GM23338 (cell line): ENCODE data around the gene SCPEP1. TPM values are rescaled to one million over a fixed set of nuclear protein-coding genes. Genes with fewer than 3 reads are reported as not detected.
"Not testable (repeated sequence)": the region's sequence is repeated elsewhere in the genome, so short reads cannot be mapped to it uniquely, and the experiment has no call there.

Experiments used
- ATAC-seq: fragments of 200-7000 bp; cut with Tn5 transposase; 3 replicates; pipeline ENCODE4 v1.9.1; 2020
- DNase-seq: peaks from one replicate; pipeline ENCODE4 v3.0.0-alpha.2; 2015; ENCODE audit warnings: low spot score
- H2AFZ ChIP-seq: fragments of 200-600 bp; sonication (generic); 2 replicates; pipeline ENCODE4 v1.8.0; 2016; ENCODE audit warnings: antibody characterized with exemption, mild to moderate bottlenecking, moderate library complexity
- H3F3A ChIP-seq: fragments of 200-600 bp; sonication (generic); replicated peaks from 2 replicates; pipeline ENCODE4 v1.8.0; 2017; ENCODE audit warnings: antibody characterized with exemption, mixed run types, low read depth
- H3K27ac ChIP-seq: fragments of 200-600 bp; sonication (generic); 2 replicates; pipeline ENCODE4 v1.6.1; 2016; ENCODE audit warnings: low read depth
- H3K27me3 ChIP-seq: fragments of 200-600 bp; sonication (generic); 2 replicates; pipeline ENCODE4 v1.8.0; 2016; ENCODE audit warnings: mild to moderate bottlenecking, mixed run types, moderate library complexity; ENCODE audit not compliant: insufficient read depth
- H3K36me3 ChIP-seq: fragments of 200-600 bp; sonication (generic); 2 replicates; pipeline ENCODE4 v1.8.0; 2016; ENCODE audit warnings: mild to moderate bottlenecking; ENCODE audit not compliant: insufficient read depth
- H3K4me1 ChIP-seq: fragments of 200-600 bp; sonication (generic); 2 replicates; pipeline ENCODE4 v1.8.0; 2016; ENCODE audit warnings: mild to moderate bottlenecking, moderate library complexity; ENCODE audit not compliant: insufficient read depth
- H3K4me2 ChIP-seq: fragments of 200-600 bp; sonication (generic); 2 replicates; pipeline ENCODE4 v1.7.1; 2017; ENCODE audit warnings: mixed run types
- H3K4me3 ChIP-seq: fragments of 200-600 bp; sonication (generic); 2 replicates; pipeline ENCODE4 v1.6.1; 2016; ENCODE audit warnings: mixed run types
- H3K79me2 ChIP-seq: fragments of 200-600 bp; sonication (generic); replicated peaks from 2 replicates; pipeline ENCODE4 v1.8.0; 2017; ENCODE audit warnings: mild to moderate bottlenecking; ENCODE audit not compliant: insufficient read depth
- H3K9me2 ChIP-seq: fragments of 200-600 bp; sonication (generic); 2 replicates; pipeline ENCODE4 v1.8.0; 2017; ENCODE audit not compliant: insufficient read depth
- H4K20me1 ChIP-seq: fragments of 200-600 bp; sonication (generic); replicated peaks from 2 replicates; pipeline ENCODE4 v1.8.0; 2017; ENCODE audit warnings: mild to moderate bottlenecking; ENCODE audit not compliant: insufficient read depth
- H3K27ac Mint-ChIP-seq: 2 replicates; pipeline ENCODE4 v1.8.0; 2020; ENCODE audit warnings: inconsistent platforms, mild to moderate bottlenecking, moderate library complexity, mixed read lengths
- H3K27me3 Mint-ChIP-seq: 3 replicates; pipeline ENCODE4 v1.8.0; 2022; ENCODE audit warnings: low read depth, mild to moderate bottlenecking, moderate library complexity, mixed read lengths, inconsistent platforms; ENCODE audit not compliant: insufficient read depth, poor library complexity
- H3K36me3 Mint-ChIP-seq: 3 replicates; pipeline ENCODE4 v1.8.0; 2021; ENCODE audit warnings: low read depth, mild to moderate bottlenecking, inconsistent platforms, moderate library complexity, mixed read lengths
- H3K4me1 Mint-ChIP-seq: 3 replicates; pipeline ENCODE4 v1.8.0; 2020; ENCODE audit warnings: mild to moderate bottlenecking, inconsistent platforms, mixed read lengths
- H3K4me3 Mint-ChIP-seq: 3 replicates; pipeline ENCODE4 v1.8.0; 2021; ENCODE audit warnings: moderate library complexity, mild to moderate bottlenecking, inconsistent platforms, mixed read lengths
- H3K9me3 Mint-ChIP-seq: 3 replicates; pipeline ENCODE4 v1.8.0; 2020; ENCODE audit warnings: moderate library complexity, mild to moderate bottlenecking, inconsistent platforms, mixed read lengths
- CREB1 ChIP-seq: fragments of 250-450 bp; sonication (Bioruptor Pico); IDR thresholded peaks from 2 replicates; pipeline ENCODE4 v1.5.0; 2020; ENCODE audit warnings: low read depth, mild to moderate bottlenecking, moderate library complexity
- EZH2 ChIP-seq: fragments of 200-600 bp; sonication (generic); IDR thresholded peaks from one replicate; pipeline ENCODE4 v1.8.0; 2017; ENCODE audit warnings: antibody characterized with exemption, mild to moderate bottlenecking, low read depth; ENCODE audit not compliant: unreplicated experiment
- EZH2phosphoT487 ChIP-seq: fragments of 200-600 bp; sonication (generic); IDR thresholded peaks from one replicate; pipeline ENCODE4 v1.8.1; 2018; ENCODE audit warnings: antibody characterized with exemption; ENCODE audit not compliant: unreplicated experiment
- NANOG ChIP-seq: IDR thresholded peaks from 2 replicates; pipeline ENCODE4 v1.6.1; 2016; ENCODE audit warnings: antibody characterized with exemption, borderline replicate concordance
- ZNF114 ChIP-seq: fragments of 250-450 bp; sonication (Bioruptor Pico); IDR thresholded peaks from 2 replicates; pipeline ENCODE4 v1.5.0; 2020; ENCODE audit warnings: mild to moderate bottlenecking, moderate library complexity
- ZNF331 ChIP-seq: fragments of 250-450 bp; sonication (Bioruptor Pico); IDR thresholded peaks from 2 replicates; pipeline ENCODE4 v1.5.0; 2020; ENCODE audit warnings: low read depth, mild to moderate bottlenecking, moderate library complexity
- polyA plus RNA-seq: library from polyadenylated mRNA; unstranded; fragments of >200 nt; fragmentation: Nextera tagmentation; extraction: Ambion mirVana; gene quantifications from 2 replicates; pipeline ENCODE4 v1.2.1, GENCODE V29; 2016
- total RNA-seq: library from RNA; depleted of rRNA; stranded (reverse); fragments of >200 nt; shearing (Covaris generic); gene quantifications from 2 replicates; pipeline ENCODE4 v1.2.3, GENCODE V29; 2014
- TF ChIP-seq, protein P1 (sequence below): IDR thresholded peaks from 2 replicates; pipeline ENCODE4 v1.6.1; 2016; ENCODE audit warnings: antibody characterized with exemption

SCPEP1 gene
- total and polyA plus RNA-seq, 2 experiments from 2014 or later: 46.6 to 52.1 TPM

DNA sequence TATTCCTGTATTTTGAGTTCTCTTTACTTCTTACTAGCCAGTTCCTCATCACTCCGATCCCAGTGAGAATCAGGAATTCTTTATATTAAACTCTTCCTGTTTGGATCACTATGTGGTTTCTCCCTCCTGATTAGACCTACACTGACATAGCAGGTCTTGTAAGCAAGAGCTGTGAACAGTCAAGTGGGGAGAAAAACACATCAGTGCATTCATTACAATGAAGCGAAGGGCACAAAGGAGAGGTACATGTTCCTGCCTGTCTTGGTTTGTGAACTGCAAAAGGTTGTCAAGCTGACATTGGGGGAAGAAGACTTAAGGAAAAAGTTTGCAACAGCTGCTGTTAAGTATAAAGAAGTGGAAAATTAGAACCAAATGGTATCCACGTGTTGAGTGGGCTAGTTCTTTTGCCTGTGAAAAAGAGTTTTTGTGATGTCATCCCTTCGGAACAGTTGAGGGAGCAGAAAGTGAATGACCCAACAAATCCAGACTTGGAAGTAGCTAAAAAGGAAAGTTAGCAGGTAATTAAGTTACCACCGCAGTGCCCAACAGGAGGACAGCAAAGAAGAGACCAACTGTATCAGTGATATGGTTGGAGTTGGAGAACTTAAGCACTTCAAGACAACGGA, 41.1 kb upstream of the SCPEP1 start:
- no peak overlapping the region for H3K4me3 ChIP-seq
- no peak for TF ChIP-seq CREB1
- no peak for TF ChIP-seq NANOG
- no peaks in the 10 kb centered on the region for H3K79me2 ChIP-seq
- H3K9me3 Mint-ChIP-seq: peaks cover 22% of the 10 kb centered on the region
- H3K9me2 ChIP-seq: no peaks in the 10 kb centered on the region
- H3K27me3 Mint-ChIP-seq: peaks cover 5% of the 10 kb centered on the region
- H3K4me1 Mint-ChIP-seq: 0 out of 3 replicates have a peak, but pooled peaks cover 2% of the 10 kb centered on the region
- H3K36me3 ChIP-seq: peaks cover 13% of the 10 kb centered on the region
- no peaks in the 10 kb centered on the region for H3K27me3 ChIP-seq
- no peak overlapping the region for H3K4me3 Mint-ChIP-seq
- H3K4me1 ChIP-seq: no peaks in the 10 kb centered on the region
- no peak overlapping the region for H2AFZ ChIP-seq
- no peaks in the 10 kb centered on the region for H4K20me1 ChIP-seq
- H3K27ac Mint-ChIP-seq: no peak overlapping the region
- H3K36me3 Mint-ChIP-seq: peaks cover 84% of the 10 kb centered on the region
- H3F3A ChIP-seq: 0 out of 2 replicates have a peak, but pooled peaks cover 5% of the 10 kb centered on the region
- DNase-seq: no peak
- no peak overlapping the region for H3K4me2 ChIP-seq
- ATAC-seq: no peak
- H3K27ac ChIP-seq: no peak overlapping the region

DNA sequence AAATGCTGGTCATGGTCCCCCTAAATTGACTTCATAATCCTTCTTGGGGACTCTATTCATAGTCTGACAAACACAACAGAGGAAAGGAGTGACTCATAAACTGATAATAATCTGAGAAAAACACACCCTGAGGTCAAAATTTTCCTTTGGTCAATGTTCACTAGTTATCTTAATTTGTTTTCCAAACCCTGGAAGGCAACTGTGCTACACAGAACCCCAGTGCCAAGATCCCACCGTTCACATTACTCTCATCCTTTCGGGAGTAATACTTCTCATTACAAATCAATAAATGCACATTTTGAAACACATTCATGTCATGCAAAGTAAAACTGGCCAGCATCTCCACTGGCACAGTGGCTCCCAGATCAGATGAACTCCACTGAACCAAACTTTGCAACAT, 40.2 kb upstream of the SCPEP1 start:
- Histone ChIP-seq H3K4me3 (no peak overlapping the region), H4K20me1 (no peaks in the 10 kb centered on the region), H3K4me1 (no peaks in the 10 kb centered on the region), H3K4me2 (no peak overlapping the region), H3K9me2 (no peaks in the 10 kb centered on the region), H3K36me3 (peaks cover 19% of the 10 kb centered on the region), H3K27me3 (no peaks in the 10 kb centered on the region), H3K27ac (no peak overlapping the region), H3F3A (0 out of 2 replicates have a peak, but pooled peaks cover 5% of the 10 kb centered on the region), H3K79me2 (no peaks in the 10 kb centered on the region), H2AFZ (no peak overlapping the region)
- ATAC-seq: no peak
- peaks cover 14% of the 10 kb centered on the region for H3K9me3 Mint-ChIP-seq
- H3K4me1 Mint-ChIP-seq: 0 out of 3 replicates have a peak, but pooled peaks cover 2% of the 10 kb centered on the region
- no peak overlapping the region for H3K4me3 Mint-ChIP-seq
- H3K27ac Mint-ChIP-seq: no peak overlapping the region
- TF ChIP-seq EZH2phosphoT487 (no peak), EZH2 (no peak), ZNF114 (CRISPR knock-in tag) (no peak), NANOG (no peak), ZNF331 (CRISPR knock-in tag) (no peak)
- TF ChIP-seq, protein P1, sequence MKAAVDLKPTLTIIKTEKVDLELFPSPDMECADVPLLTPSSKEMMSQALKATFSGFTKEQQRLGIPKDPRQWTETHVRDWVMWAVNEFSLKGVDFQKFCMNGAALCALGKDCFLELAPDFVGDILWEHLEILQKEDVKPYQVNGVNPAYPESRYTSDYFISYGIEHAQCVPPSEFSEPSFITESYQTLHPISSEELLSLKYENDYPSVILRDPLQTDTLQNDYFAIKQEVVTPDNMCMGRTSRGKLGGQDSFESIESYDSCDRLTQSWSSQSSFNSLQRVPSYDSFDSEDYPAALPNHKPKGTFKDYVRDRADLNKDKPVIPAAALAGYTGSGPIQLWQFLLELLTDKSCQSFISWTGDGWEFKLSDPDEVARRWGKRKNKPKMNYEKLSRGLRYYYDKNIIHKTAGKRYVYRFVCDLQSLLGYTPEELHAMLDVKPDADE: no peak
- peaks cover 5% of the 10 kb centered on the region for H3K27me3 Mint-ChIP-seq
- H3K36me3 Mint-ChIP-seq: peaks cover 84% of the 10 kb centered on the region
- DNase-seq: no peak

DNA sequence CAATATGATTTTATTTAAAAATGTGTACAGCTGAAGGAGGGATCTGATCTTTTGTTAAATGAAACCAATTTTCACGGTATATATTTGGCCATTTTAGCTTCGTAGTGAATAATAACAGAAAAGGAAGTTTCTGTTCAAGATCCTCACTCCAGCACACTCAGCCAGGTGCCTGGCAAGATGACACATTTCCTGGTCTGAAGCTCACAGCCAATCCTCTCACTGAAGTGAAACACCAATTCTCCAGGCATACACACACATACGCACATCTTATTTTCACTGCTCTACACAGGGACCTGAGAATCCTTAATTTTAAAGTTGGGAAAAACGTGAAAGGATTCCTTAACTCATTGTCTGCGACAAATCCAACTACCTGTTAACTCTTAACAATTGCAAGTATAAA, 39.7 kb upstream of the SCPEP1 start:
- H3K4me1 ChIP-seq, H3K9me2 ChIP-seq, H4K20me1 ChIP-seq, H3K27ac Mint-ChIP-seq, H3K27me3 ChIP-seq, H3K4me1 Mint-ChIP-seq, H3F3A ChIP-seq, H3K9me3 Mint-ChIP-seq, H3K4me2 ChIP-seq, H3K4me3 ChIP-seq, H3K27me3 Mint-ChIP-seq, H2AFZ ChIP-seq, ATAC-seq, H3K4me3 Mint-ChIP-seq, H3K27ac ChIP-seq, DNase-seq, H3K79me2 ChIP-seq: not testable (repeated sequence)
- peaks cover 84% of the 10 kb centered on the region for H3K36me3 Mint-ChIP-seq
- peaks cover 21% of the 10 kb centered on the region for H3K36me3 ChIP-seq
